NCI-H446 (cell line): ENCODE data around the gene CHAD.
"Not testable (repeated sequence)": the region's sequence is repeated elsewhere in the genome, so short reads cannot be mapped to it uniquely, and the experiment has no call there.

ENCODE experiments used
- DNase-seq, 2 experiments: peaks; one replicate each; lab custom pipeline; 2025; lab: John Stamatoyannopoulos, UW

The CHAD gene

DNA sequence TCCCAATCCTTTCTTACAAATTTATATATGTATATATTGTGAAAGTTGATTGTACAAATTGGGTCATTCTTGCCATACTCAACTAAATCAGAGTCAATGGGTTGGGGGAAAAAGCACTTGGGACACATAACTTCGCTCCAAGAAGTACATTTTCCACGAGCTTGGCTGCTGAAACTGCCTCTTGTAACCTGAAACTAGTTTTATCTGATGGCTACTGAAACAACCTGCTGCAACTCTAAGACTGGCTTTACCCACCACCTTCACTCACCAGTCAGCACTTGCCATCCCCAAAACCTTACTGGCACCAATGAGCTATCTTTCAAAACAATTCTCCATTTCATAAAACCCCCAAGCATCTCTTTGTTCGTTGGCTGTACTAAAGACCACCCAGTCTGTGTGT, 25.1 kb upstream of the CHAD start:
- no peak for DNase-seq

DNA sequence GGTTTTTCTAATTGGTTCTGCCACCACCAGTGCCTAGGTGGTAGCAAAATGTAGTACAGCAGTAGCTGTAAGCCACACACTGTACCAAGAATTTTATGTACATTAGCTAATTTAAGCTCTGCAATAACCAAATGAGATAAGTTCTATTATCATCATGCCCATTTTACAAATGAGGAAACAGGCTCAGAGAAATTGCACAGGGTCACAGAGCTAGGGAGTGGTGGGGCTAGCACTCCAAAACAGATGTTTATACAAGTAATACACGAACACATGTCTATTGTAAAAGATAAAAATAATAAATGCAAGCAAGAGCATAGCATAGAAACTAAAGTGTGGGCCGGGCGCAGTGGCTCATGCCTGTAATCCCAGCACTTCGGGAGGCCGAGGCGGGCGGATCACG, 23.5 kb upstream of the CHAD start:
- DNase-seq: no peak

GRCh38 chr17:50491505-50491904, 22.8 kb upstream of the CHAD start:
- DNase-seq: no peak

- no peak for DNase-seq
Observed at GRCh38 chr17:50488880-50489279, 20.2 kb upstream of the CHAD start.

- no peak for DNase-seq
Observed at GRCh38 chr17:50487213-50488096, 18.8 kb upstream of the CHAD start.

- DNase-seq: no peak
Observed at GRCh38 chr17:50484386-50485155, 15.9 kb upstream of the CHAD start.

GRCh38 chr17:50483266-50483665, 14.6 kb upstream of the CHAD start:
- DNase-seq: no peak

- DNase-seq: peak; percentile 15 to 78
Observed at GRCh38 chr17:50482516-50482915, 13.8 kb upstream of the CHAD start.

DNA sequence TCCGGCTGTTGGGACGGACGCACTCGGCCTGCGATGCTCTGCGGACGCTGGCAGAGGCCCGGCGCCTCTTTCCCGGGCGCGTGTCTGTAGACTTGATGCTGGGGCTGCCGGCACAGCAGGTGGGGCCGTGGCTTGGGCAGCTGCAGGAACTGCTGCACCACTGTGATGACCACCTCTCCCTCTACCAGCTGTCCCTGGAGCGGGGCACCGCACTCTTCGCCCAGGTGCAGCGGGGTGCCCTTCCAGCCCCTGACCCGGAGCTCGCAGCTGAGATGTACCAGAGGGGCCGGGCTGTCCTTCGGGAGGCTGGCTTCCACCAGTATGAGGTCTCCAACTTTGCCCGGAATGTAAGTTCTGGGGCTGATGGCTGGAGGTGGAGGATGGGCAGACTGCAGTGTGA, 13.4 kb upstream of the CHAD start:
- no peak for DNase-seq

- no peak for DNase-seq
Observed at GRCh38 chr17:50481648-50482047, 13.0 kb upstream of the CHAD start.

- DNase-seq: no peak
Observed at GRCh38 chr17:50480854-50481490, 12.3 kb upstream of the CHAD start.

DNA sequence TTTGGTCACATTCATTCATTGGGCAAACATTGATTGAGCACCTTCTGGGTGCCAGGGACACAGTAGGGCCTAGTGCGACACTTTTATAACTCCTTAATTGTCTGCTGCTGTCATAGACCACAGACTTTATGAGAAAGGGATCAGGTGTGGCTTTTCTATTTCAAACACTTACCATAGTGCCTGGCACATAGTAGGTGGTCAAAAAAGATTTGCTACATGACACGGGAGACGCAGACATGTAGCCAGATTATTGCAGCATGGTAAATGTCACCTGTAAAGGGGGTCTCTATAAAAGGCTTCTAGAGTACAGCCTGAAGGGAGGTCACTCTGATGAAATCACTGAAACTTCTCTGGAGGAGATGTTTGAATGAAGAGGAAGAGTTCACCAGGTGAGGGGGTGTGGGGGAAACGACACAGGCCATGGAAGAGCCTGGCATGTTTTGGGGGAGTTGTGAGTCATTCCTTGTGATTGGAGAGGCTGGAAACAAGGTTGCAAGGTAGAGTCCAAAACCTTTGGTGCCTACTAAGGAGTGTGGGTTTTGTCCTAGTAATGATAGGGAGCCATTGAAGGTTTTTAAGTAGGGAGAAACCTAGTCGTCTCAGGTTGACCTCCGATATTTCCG, 11.6 kb upstream of the CHAD start:
- DNase-seq: no peak

DNA sequence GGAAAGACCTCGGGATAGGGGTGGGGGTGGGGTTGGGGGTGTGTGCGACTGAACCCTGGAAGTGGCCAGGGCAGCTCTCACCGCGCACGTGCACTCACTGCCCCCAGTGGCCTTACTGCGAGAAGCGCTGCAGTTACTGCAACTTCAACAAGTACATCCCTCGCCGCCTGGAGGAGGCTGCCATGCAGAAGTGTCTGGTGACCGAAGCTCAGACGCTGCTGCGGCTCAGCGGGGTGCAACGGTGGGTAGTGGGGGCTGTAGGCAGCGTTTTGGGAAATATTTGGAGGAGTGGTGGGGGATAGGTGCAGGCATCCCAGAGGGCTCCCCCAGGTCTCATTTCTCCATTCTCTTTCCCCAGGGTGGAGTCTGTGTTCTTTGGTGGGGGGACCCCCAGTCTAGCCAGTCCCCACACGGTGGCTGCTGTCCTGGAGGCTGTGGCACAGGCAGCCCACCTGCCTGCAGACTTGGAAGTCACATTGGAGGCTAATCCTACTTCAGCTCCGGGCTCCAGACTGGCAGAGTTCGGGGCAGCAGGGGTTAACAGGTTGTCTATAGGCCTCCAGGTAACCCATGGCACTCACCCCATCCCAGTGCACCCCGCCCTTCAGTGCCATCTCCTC, 11.0 kb upstream of the CHAD start:
- peak; percentile 25 to 61 for DNase-seq

- peak; percentile 40 to 90 for DNase-seq
Observed at GRCh38 chr17:50478391-50479381, 10.0 kb upstream of the CHAD start, which contains the start of gene RSAD1. Gene RSAD1 (plus strand): TSS chr17:50478860. CDS start chr17:50478885, 25 bp downstream.

DNA sequence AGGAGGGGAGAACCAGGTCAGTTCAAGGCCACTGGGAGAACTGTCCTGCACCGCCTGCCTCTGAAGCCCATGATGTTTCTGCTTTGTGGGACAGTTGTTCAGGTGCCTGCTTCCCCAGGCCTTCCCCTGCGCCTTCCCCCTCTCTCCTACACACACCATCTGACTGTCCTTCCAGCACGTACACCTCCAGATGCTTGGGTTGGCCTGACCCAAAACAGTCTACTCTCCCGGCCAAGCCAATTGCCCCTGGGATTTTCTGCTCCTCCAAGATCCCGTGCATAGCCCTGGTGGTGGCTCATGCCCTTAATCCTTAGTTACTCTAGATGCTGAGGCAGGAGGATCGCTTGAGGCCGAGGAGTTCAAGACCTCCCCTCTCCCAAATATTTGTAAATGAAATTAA, 9.3 kb upstream of the CHAD start:
- peak in 1 of 2 experiments; percentile 34 for DNase-seq

GRCh38 chr17:50476545-50477315, 8.1 kb upstream of the CHAD start:
- no peak for DNase-seq

DNA sequence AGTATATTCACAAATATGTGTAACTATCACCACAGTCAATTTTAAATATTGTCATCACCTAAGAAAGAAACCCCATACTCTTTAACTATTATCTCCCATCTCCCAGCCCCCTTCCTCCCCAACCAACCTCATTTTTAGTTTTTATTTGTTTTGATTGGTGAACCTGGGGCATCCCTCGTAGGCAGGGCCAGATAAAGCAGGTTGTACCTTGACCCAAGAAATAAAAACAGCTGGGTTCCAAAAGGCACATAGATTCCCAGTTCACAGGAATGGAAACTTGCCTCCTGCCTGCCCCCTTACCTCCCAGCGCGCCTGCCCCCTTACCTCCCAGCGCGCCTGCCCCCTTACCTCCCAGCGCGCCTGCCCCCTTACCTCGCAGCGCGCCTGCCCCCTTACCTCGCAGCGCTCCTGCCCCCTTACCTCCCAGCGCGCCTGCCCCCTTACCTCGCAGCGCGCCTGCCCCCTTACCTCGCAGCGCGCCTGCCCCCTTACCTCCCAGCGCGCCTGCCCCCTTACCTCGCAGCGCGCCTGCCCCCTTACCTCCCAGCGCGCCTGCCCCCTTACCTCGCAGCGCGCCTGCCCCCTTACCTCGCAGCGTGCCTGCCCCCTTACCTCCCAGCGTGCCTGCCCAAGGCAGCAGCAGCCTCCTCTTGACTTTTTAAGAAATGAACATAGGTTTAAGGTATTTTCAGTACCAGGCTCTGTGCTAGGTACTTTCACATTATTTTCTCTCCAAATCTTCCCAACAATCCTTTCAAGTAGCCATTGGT, 7.3 kb upstream of the CHAD start:
- not testable (repeated sequence) for DNase-seq

GRCh38 chr17:50475362-50475761, 6.7 kb upstream of the CHAD start:
- no peak for DNase-seq

- DNase-seq: no peak
Observed at GRCh38 chr17:50474523-50474922, 5.8 kb upstream of the CHAD start.
